PC-3 (cell line): Measurements from ENCODE around the gene TBX5. TPM values are rescaled to one million over a fixed set of nuclear protein-coding genes. Genes with fewer than 3 reads are reported as not detected.

Experiments used
- ATAC-seq: fragments of 200-7000 bp; cut with Tn5 transposase; 2 replicates; pipeline ENCODE4 v1.9.1; 2020; ENCODE audit warnings: mild to moderate bottlenecking, moderate library complexity
- BruUV-seq: library from RNA; stranded (reverse); fragments of 400-500 nt; replicated peaks from 2 replicates; lab custom pipeline; 2021; lab: Mats Ljungman, UMichigan
- CTCF ChIA-PET: fragments of 300-600 bp; sonication (Branson Sonifier 250); formaldehyde crosslinking; loops from one replicate; lab custom pipeline; 2022; ENCODE audit warnings: antibody characterized with exemption; lab: Charles Lee
- POLR2A ChIA-PET: fragments of 300-600 bp; sonication (Branson Sonifier 250); formaldehyde crosslinking; loops from one replicate; lab custom pipeline; 2022; ENCODE audit warnings: antibody characterized with exemption; ENCODE audit not compliant: unreplicated experiment; lab: Charles Lee
- DNase-seq: peaks from one replicate; pipeline ENCODE4 v3.0.0-alpha.2; 2015
- H2AFZ ChIP-seq: fragments of 300-600 bp; sonication (generic); 2 replicates; pipeline ENCODE4 v1.6.0; 2016; ENCODE audit warnings: antibody characterized with exemption, low read length
- H3F3A ChIP-seq: fragments of 300-600 bp; sonication (generic); one replicate; pipeline ENCODE4 v1.6.0; 2017; ENCODE audit warnings: antibody characterized with exemption, low read length, control low read depth, mild to moderate bottlenecking; ENCODE audit not compliant: unreplicated experiment
- H3K27ac ChIP-seq: fragments of 300-600 bp; sonication (generic); 2 replicates; pipeline ENCODE4 v1.5.1; 2016; ENCODE audit warnings: mild to moderate bottlenecking, low read length
- H3K27me3 ChIP-seq: fragments of 300-600 bp; sonication (generic); 2 replicates; pipeline ENCODE4 v1.6.1; 2016; ENCODE audit warnings: low read length, mixed read lengths
- H3K36me3 ChIP-seq: fragments of 300-600 bp; sonication (generic); 2 replicates; pipeline ENCODE4 v1.6.1; 2016; ENCODE audit warnings: low read depth, mixed run types, low read length, mixed read lengths
- H3K4me1 ChIP-seq: fragments of 300-600 bp; sonication (generic); 2 replicates; pipeline ENCODE4 v1.5.1; 2016; ENCODE audit warnings: low read length; ENCODE audit not compliant: insufficient read depth
- H3K4me2 ChIP-seq: fragments of 300-600 bp; sonication (generic); 2 replicates; pipeline ENCODE4 v1.6.0; 2016; ENCODE audit warnings: low read length
- H3K4me3 ChIP-seq: fragments of 300-600 bp; sonication (generic); 2 replicates; pipeline ENCODE4 v1.5.1; 2016; ENCODE audit warnings: mild to moderate bottlenecking, low read length, mixed read lengths
- H3K79me2 ChIP-seq: fragments of 300-600 bp; sonication (generic); 2 replicates; pipeline ENCODE4 v1.6.1; 2017; ENCODE audit warnings: low read length, mixed read lengths
- H3K9ac ChIP-seq: fragments of 300-600 bp; sonication (generic); 2 replicates; pipeline ENCODE4 v1.6.0; 2016; ENCODE audit warnings: mild to moderate bottlenecking, low read length
- H3K9me2 ChIP-seq: fragments of 300-600 bp; sonication (generic); replicated peaks from 2 replicates; pipeline ENCODE4 v1.6.1; 2016; ENCODE audit warnings: mixed run types, low read length, mixed read lengths
- H3K9me3 ChIP-seq: fragments of 300-600 bp; sonication (generic); 2 replicates; pipeline ENCODE4 v1.6.1; 2016; ENCODE audit warnings: low read length, mixed read lengths
- H4K20me1 ChIP-seq: fragments of 300-600 bp; sonication (generic); 2 replicates; pipeline ENCODE4 v1.6.1; 2016; ENCODE audit warnings: low read length, mixed read lengths
- CTCF ChIP-seq: fragments of 300-600 bp; sonication (generic); conservative IDR thresholded peaks from 2 replicates; pipeline ENCODE4 v1.5.1; 2017; ENCODE audit warnings: antibody characterized with exemption, low read depth, mild to moderate bottlenecking, low read length
- EZH2 ChIP-seq: fragments of 300-600 bp; sonication (generic); IDR thresholded peaks from one replicate; pipeline ENCODE4 v1.6.1; 2017; ENCODE audit warnings: antibody characterized with exemption, mild to moderate bottlenecking, low read length; ENCODE audit not compliant: unreplicated experiment
- EZH2phosphoT487 ChIP-seq: fragments of 300-600 bp; sonication (generic); IDR thresholded peaks from 2 replicates; pipeline ENCODE4 v1.6.1; 2018; ENCODE audit warnings: mild to moderate bottlenecking, antibody characterized with exemption, low read length, borderline replicate concordance
- intact Hi-C: fragments of 100-400 bp; cut with micrococcal nuclease; formaldehyde crosslinking; loops from 2 replicates; pipeline ENCODE4 v1.9.0; 2023
- total RNA-seq: library from RNA; depleted of rRNA; stranded (reverse); fragments of >200 nt; gene quantifications from 2 replicates; pipeline ENCODE4 v1.2.3, GENCODE V29; 2014

Gene TBX5
- total RNA-seq, 1 experiment from 2014 or later, result not detected

DNA sequence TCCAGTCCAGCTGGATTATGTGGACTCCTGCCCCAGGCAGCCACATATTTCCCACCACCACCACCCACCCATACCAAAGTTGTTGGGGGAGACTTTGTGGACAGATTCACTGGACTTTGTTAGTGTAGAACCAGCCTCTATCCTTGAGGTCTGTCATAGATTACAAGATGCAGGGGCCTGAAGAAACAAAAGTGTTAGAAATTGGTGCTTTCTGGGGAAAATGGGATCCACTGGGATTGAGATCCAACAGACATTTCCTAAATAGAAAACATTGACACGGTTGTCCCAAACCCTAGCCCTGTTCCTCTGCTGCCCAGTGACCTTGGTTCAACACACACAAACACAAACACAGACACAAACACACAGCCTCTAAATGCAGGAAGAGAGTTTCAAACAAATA lies 36.6 kb upstream of the TBX5 start:
- no peaks in the 10 kb centered on the region for H3F3A ChIP-seq
- no peaks in the 10 kb centered on the region for H4K20me1 ChIP-seq
- intact Hi-C loops, result no loop called here
- H3K9me2 ChIP-seq, result no peaks in the 10 kb centered on the region
- no peaks in the 10 kb centered on the region for H3K9me3 ChIP-seq
- H3K36me3 ChIP-seq, result no peaks in the 10 kb centered on the region
- no peak overlapping the region for H3K4me3 ChIP-seq
- no peak for TF ChIP-seq EZH2
- TF ChIP-seq EZH2phosphoT487, result no peak
- no peak for TF ChIP-seq CTCF
- CTCF ChIA-PET, result no interaction called here
- H3K9ac ChIP-seq, result no peak overlapping the region
- no peak overlapping the region for H3K27ac ChIP-seq
- peaks cover 99% of the 10 kb centered on the region for H3K27me3 ChIP-seq
- DNase-seq (no peak), ATAC-seq (no peak)
- no peaks in the 10 kb centered on the region for H3K79me2 ChIP-seq
- POLR2A ChIA-PET, result no interaction called here
- no peak overlapping the region for H3K4me2 ChIP-seq
- H3K4me1 ChIP-seq, result no peaks in the 10 kb centered on the region
- no peak overlapping the region for H2AFZ ChIP-seq
- BruUV-seq, result no TSS peak

DNA sequence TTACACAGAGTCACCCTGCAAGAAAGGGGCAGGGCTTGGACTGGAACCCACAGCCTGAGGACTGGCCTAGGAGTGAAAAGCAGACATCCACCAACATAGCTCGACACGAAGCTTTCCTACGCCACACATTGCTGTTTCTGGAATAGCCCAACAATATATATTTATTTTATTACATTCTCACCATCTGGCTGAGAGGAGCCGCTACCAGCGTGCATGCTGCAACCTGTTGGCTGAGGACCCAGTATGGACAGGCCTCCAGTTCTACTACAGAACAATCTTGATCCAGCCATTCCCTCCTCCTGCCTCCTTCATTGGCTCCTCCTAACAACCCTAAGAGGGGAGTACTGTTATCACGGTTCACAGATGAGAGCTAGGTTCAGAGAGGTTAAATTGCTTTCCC lies 35.6 kb upstream of the TBX5 start:
- no peaks in the 10 kb centered on the region for H3K36me3 ChIP-seq
- H3K27me3 ChIP-seq, result peaks cover 98% of the 10 kb centered on the region
- intact Hi-C loops, result no loop called here

GRCh38 chr12:114441039-114441383 lies 35.1 kb upstream of the TBX5 start:
- H4K20me1 ChIP-seq, result no peaks in the 10 kb centered on the region
- H3K27ac ChIP-seq, result no peak overlapping the region
- no peak overlapping the region for H3K4me2 ChIP-seq
- H3F3A ChIP-seq, result no peaks in the 10 kb centered on the region
- H3K4me3 ChIP-seq, result no peak overlapping the region
- H3K36me3 ChIP-seq, result no peaks in the 10 kb centered on the region
- CTCF ChIA-PET, result no interaction called here
- no peak overlapping the region for H3K9ac ChIP-seq
- H3K4me1 ChIP-seq, result no peaks in the 10 kb centered on the region
- DNase-seq (no peak), ATAC-seq (no peak)
- peaks cover 98% of the 10 kb centered on the region for H3K27me3 ChIP-seq
- H2AFZ ChIP-seq, result no peak overlapping the region
- no peaks in the 10 kb centered on the region for H3K9me2 ChIP-seq
- TF ChIP-seq CTCF (no peak), EZH2phosphoT487 (no peak), EZH2 (no peak)
- no peaks in the 10 kb centered on the region for H3K9me3 ChIP-seq
- BruUV-seq, result no TSS peak
- H3K79me2 ChIP-seq, result no peaks in the 10 kb centered on the region
- intact Hi-C loops, result no loop called here
- POLR2A ChIA-PET, result no interaction called here

More for the DNA sequence above, 35.6 kb upstream of the TBX5 start:
- Histone ChIP-seq H3K27ac (no peak overlapping the region), H3F3A (no peaks in the 10 kb centered on the region), H3K9me3 (no peaks in the 10 kb centered on the region), H3K4me1 (no peaks in the 10 kb centered on the region), H3K4me2 (no peak overlapping the region), H3K9ac (no peak overlapping the region), H3K4me3 (no peak overlapping the region), H4K20me1 (no peaks in the 10 kb centered on the region), H2AFZ (no peak overlapping the region), H3K79me2 (no peaks in the 10 kb centered on the region), H3K9me2 (no peaks in the 10 kb centered on the region)
- ChIA-PET CTCF (no interaction called here), POLR2A (no interaction called here)
- ATAC-seq (no peak), DNase-seq (no peak)
- TF ChIP-seq EZH2phosphoT487, result no peak
- no peak for TF ChIP-seq EZH2
- no peak for TF ChIP-seq CTCF
- no TSS peak for BruUV-seq
